NCI-H2227 (cell line): Measurements from ENCODE around the gene HDGFL2.

Experiments used
- DNase-seq: peaks from one replicate; lab custom pipeline; 2025; ENCODE audit not compliant: unreplicated experiment; lab: John Stamatoyannopoulos, UW

The HDGFL2 gene

DNA sequence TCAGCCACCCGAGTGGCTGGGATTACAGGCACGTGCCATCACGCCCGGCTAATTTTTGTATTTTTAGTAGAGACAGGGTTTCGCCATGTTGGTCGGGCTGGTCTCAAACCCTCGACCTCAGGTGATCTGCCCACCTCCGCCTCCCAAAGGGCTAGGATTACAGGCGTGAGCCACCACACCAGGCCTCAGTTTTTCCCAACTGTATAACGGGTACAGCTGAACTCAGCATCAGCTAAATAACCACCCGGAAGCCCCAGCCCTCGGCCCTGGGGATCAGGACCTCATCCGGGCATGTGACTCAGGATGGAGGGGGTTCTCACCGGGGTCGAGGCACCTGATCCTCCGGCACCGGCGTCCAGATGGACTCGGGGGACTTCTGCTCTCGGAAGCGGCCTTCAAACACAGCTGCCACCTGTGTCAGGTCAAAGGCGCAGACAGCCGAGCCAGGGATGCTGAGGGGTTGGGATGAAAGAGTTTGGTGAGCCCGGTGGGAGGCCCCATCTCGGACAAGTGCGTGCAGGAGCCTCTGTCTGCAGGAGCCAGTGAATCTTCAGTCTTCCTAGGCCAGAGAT, 78.5 kb downstream of the HDGFL2 start:
- DNase-seq = no peak
